Activated CD4-positive, alpha-beta T cell treated with anti-CD3 and anti-CD28 coated beads, Interleukin-10, Interleukin-2, amounts not matched to agents 100 ng/mL and 50 ng/mL, durations not matched to agents 16 hours and 8 hours (primary cell): ENCODE results near the gene FIBP.

Experiments used
- DNase-seq: peaks from one replicate; pipeline ENCODE4 v3.0.0-alpha.2; 2020

FIBP gene

GRCh38 chr11:65888163-65888814, at the start of gene FIBP:
FIBP (minus strand) TSS chr11:65888471; CDS start chr11:65888418, 53 bp downstream.
- peak; percentile 98 for DNase-seq

- DNase-seq, result no peak
Observed at GRCh38 chr11:65937766-65938165, 49.5 kb upstream of the FIBP start.

- DNase-seq, result no peak
Observed at GRCh38 chr11:65934014-65934413, 45.7 kb upstream of the FIBP start.

- no peak for DNase-seq
Observed at GRCh38 chr11:65932558-65932919, 44.3 kb upstream of the FIBP start.

- DNase-seq, result no peak
Observed at GRCh38 chr11:65931773-65932557, 43.7 kb upstream of the FIBP start.

- no peak for DNase-seq
Observed at GRCh38 chr11:65928667-65929066, 40.4 kb upstream of the FIBP start.

GRCh38 chr11:65927904-65928397, 39.7 kb upstream of the FIBP start:
- peak; percentile 87 for DNase-seq

- DNase-seq, result no peak
Observed at GRCh38 chr11:65925397-65925796, 37.1 kb upstream of the FIBP start.

GRCh38 chr11:65922565-65922964, 34.3 kb upstream of the FIBP start:
- no peak for DNase-seq

GRCh38 chr11:65921876-65922275, 33.6 kb upstream of the FIBP start:
- DNase-seq, result no peak

- no peak for DNase-seq
Observed at GRCh38 chr11:65921033-65921555, 32.8 kb upstream of the FIBP start.

GRCh38 chr11:65920372-65920802, 32.1 kb upstream of the FIBP start:
- DNase-seq, result no peak

GRCh38 chr11:65919573-65920371, 31.5 kb upstream of the FIBP start:
- DNase-seq, result no peak

- DNase-seq, result peak; percentile 99
Observed at GRCh38 chr11:65919141-65919572, 30.9 kb upstream of the FIBP start, which contains the start of gene DRAP1. DRAP1 (plus strand) TSS chr11:65919426; CDS start chr11:65919502, 76 bp downstream.

- DNase-seq, result no peak
Observed at GRCh38 chr11:65918211-65919140, 30.2 kb upstream of the FIBP start, which contains the start of gene C11orf68. C11orf68 (minus strand) TSS chr11:65919062; CDS start chr11:65919031, 31 bp downstream.

- DNase-seq, result no peak
Observed at GRCh38 chr11:65917434-65918210, 29.4 kb upstream of the FIBP start.

- DNase-seq, result no peak
Observed at GRCh38 chr11:65917077-65917433, 28.8 kb upstream of the FIBP start.

- DNase-seq, result no peak
Observed at GRCh38 chr11:65916391-65916790, 28.1 kb upstream of the FIBP start.

- DNase-seq, result no peak
Observed at GRCh38 chr11:65915821-65916251, 27.6 kb upstream of the FIBP start.

- DNase-seq, result no peak
Observed at GRCh38 chr11:65915101-65915820, 27.0 kb upstream of the FIBP start.
